Progenitor cell of endocrine pancreas (in vitro differentiated cells): Measurements from ENCODE around the gene SCFD2. TPM values are rescaled to one million over a fixed set of nuclear protein-coding genes. Genes with fewer than 3 reads are reported as not detected.

Experiments
- DNase-seq: peaks from one replicate; pipeline ENCODE4 v3.0.0; 2021; ENCODE audit warnings: low spot score; ENCODE audit not compliant: unreplicated experiment
- H3K27ac Mint-ChIP-seq: 2 replicates; pipeline ENCODE4 v1.8.0; 2021; ENCODE audit warnings: mild to moderate bottlenecking, moderate library complexity, mixed read lengths
- H3K27me3 Mint-ChIP-seq: 2 replicates; pipeline ENCODE4 v1.8.0; 2021; ENCODE audit warnings: mixed read lengths
- H3K36me3 Mint-ChIP-seq: 2 replicates; pipeline ENCODE4 v1.8.0; 2022; ENCODE audit warnings: mixed read lengths; ENCODE audit not compliant: insufficient read depth
- H3K4me1 Mint-ChIP-seq: 2 replicates; pipeline ENCODE4 v1.8.0; 2021; ENCODE audit warnings: low read depth, mixed read lengths
- H3K4me3 Mint-ChIP-seq: 2 replicates; pipeline ENCODE4 v1.8.0; 2021; ENCODE audit warnings: low read depth, mild to moderate bottlenecking, moderate library complexity, mixed read lengths
- H3K9me3 Mint-ChIP-seq: 2 replicates; pipeline ENCODE4 v1.8.0; 2021; ENCODE audit warnings: low read depth, mixed read lengths
- total RNA-seq: library from RNA; stranded (reverse); gene quantifications from 2 replicates; pipeline ENCODE4 v1.2.1, GENCODE V29; 2021
- TF ChIP-seq, protein P1 (sequence below): fragments of 200-600 bp; sonication (generic); IDR thresholded peaks from one replicate; pipeline ENCODE4 v1.5.0; 2021; ENCODE audit warnings: antibody characterized with exemption, mild to moderate bottlenecking; ENCODE audit not compliant: unreplicated experiment

Gene SCFD2
- total RNA-seq, 1 donor from 2014 or later = 12.5 TPM

DNA sequence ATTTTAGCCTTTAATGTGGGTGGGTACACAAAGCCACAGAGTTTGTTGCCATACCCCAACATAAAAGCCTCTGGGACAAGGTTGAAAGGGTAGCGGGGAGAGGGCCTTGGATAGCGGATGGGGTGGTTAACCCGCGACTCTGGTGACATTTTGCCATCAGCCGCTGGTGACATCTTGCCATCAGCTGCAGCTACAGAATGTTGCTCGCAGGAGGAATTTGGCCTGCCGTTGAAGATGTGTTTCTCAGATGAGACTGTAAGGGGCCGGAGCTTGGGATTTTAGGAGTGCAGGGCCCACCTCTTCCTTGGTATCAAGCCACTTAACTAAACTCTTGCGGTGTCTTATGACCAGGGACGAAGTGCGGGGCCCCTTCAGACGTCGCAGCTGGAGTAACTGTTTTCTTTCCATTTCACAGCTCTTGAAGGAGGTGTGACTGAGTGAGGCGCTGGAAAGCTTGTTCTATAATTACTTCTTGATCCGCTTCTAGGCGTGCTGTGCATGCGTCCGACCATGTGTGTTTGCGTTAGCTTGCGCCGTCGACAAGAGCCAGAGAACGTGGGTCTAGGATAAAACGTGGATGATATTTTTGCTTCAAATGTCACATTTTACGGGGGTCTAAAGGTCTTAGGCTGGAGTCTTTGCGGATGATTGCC is 504.6 kb downstream of the SCFD2 start:
- H3K27ac Mint-ChIP-seq = peak overlapping the region; percentile 80
- no peak for DNase-seq
- H3K4me1 Mint-ChIP-seq = peaks cover 20% of the 10 kb centered on the region
- TF ChIP-seq, protein P1, sequence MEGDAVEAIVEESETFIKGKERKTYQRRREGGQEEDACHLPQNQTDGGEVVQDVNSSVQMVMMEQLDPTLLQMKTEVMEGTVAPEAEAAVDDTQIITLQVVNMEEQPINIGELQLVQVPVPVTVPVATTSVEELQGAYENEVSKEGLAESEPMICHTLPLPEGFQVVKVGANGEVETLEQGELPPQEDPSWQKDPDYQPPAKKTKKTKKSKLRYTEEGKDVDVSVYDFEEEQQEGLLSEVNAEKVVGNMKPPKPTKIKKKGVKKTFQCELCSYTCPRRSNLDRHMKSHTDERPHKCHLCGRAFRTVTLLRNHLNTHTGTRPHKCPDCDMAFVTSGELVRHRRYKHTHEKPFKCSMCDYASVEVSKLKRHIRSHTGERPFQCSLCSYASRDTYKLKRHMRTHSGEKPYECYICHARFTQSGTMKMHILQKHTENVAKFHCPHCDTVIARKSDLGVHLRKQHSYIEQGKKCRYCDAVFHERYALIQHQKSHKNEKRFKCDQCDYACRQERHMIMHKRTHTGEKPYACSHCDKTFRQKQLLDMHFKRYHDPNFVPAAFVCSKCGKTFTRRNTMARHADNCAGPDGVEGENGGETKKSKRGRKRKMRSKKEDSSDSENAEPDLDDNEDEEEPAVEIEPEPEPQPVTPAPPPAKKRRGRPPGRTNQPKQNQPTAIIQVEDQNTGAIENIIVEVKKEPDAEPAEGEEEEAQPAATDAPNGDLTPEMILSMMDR = no peak
- peaks cover 20% of the 10 kb centered on the region for H3K36me3 Mint-ChIP-seq
- H3K9me3 Mint-ChIP-seq = peaks cover 17% of the 10 kb centered on the region
- peak overlapping the region; percentile 78 for H3K4me3 Mint-ChIP-seq
- peaks cover 22% of the 10 kb centered on the region for H3K27me3 Mint-ChIP-seq

DNA sequence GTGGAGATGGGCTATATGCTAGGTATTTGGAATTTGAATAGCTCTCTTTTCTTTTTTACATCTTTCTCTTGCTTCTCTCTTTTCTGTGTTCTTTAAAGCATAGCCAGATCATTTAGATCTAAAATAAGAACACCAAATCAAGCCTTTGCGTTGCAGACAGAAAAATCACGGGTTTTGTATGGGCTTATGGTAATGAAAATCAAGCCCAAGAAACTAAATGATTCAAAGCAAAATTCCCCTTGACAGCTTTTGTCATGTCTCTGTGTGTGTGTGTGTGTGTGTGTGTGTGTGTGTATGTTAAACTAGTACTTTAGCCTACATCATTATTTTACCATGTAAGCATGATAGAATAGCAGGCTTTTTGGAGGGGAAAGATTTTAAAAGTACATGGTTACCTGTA is 505.5 kb downstream of the SCFD2 start:
- Mint-ChIP-seq H3K36me3 (peaks cover 11% of the 10 kb centered on the region), H3K4me3 (no peak overlapping the region), H3K27me3 (peaks cover 22% of the 10 kb centered on the region), H3K9me3 (peaks cover 17% of the 10 kb centered on the region), H3K27ac (no peak overlapping the region), H3K4me1 (peaks cover 19% of the 10 kb centered on the region)
- TF ChIP-seq, protein P1 = no peak
- no peak for DNase-seq

DNA sequence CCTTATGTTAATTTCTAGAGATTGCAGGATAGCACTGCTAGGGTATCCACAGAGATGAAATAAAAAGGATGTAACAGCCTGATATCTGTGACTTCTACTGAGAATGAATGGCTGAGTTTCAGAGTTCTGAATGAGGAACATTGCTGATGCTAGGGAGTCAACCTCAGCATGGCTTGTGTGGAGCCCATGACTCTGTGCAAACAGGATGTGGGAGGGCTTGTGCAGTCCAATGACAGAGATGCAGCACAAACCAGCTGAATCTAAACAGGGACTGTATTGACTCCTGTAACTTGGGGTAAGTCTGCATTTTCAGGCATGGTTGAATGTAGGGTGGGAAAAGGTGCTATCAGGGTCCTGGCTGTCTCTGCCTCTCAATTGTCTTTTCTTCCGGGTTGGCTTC is 509.1 kb downstream of the SCFD2 start:
- DNase-seq = no peak
- peaks cover 17% of the 10 kb centered on the region for H3K9me3 Mint-ChIP-seq
- H3K4me3 Mint-ChIP-seq = no peak overlapping the region
- TF ChIP-seq, protein P1 = no peak
- peaks cover 30% of the 10 kb centered on the region for H3K27me3 Mint-ChIP-seq
- H3K4me1 Mint-ChIP-seq = peaks cover 6% of the 10 kb centered on the region
- no peaks in the 10 kb centered on the region for H3K36me3 Mint-ChIP-seq
- H3K27ac Mint-ChIP-seq = no peak overlapping the region

DNA sequence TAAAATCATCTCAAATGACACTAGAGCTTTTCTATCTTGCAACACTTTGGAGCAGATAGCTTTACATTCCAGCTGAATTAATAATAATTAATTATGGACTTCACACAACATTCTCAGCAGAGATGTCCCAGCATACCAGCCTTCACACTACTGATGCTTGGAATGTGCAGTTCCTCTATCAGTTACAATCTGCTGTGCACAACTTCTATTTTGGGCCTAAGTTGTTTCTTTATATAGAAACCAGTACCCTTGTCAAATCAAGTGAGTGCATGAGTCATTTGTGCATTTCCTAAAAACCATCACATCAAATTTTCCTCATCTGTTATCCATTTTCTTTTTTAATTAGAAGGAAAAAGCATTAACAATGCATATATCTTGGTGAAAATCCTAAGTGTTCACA is 512.5 kb downstream of the SCFD2 start:
- Mint-ChIP-seq H3K4me1 (peaks cover 20% of the 10 kb centered on the region), H3K27me3 (peaks cover 8% of the 10 kb centered on the region), H3K9me3 (peaks cover 17% of the 10 kb centered on the region), H3K27ac (no peak overlapping the region), H3K36me3 (no peaks in the 10 kb centered on the region), H3K4me3 (no peak overlapping the region)
- DNase-seq = no peak
- TF ChIP-seq, protein P1 = no peak

DNA sequence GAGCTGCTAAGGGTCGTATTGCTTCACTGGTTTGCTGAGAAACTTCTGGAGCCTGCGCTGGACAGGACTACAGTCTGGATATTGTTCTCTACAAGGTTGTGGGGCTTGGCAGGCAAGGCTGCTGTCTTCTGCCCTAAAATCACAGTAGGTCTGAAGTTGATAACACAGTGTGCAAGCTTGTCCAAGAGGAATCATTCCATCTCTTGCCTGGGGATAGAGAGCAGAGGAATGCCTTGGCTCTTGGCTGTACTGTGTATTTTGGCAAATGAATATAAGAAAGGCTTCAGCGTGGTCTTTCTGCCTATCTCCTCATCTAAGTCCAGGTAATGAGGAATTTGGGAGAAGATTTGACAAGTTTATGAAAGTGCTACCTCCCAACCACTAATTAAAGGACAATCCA is 513.1 kb downstream of the SCFD2 start:
- H3K4me3 Mint-ChIP-seq = no peak overlapping the region
- H3K27me3 Mint-ChIP-seq = peaks cover 8% of the 10 kb centered on the region
- peaks cover 24% of the 10 kb centered on the region for H3K4me1 Mint-ChIP-seq
- H3K27ac Mint-ChIP-seq = no peak overlapping the region
- no peaks in the 10 kb centered on the region for H3K36me3 Mint-ChIP-seq
- H3K9me3 Mint-ChIP-seq = peaks cover 10% of the 10 kb centered on the region
- TF ChIP-seq, protein P1 = no peak
- DNase-seq = no peak
